HG03378 (cell line): ENCODE data around the gene TBX18.

Experiments used
- ATAC-seq: cut with Tn5 transposase; IDR thresholded peaks from one replicate; pipeline ENCODE4 v1.9.1; 2021; ENCODE audit warnings: mild to moderate bottlenecking, moderate library complexity; ENCODE audit not compliant: unreplicated experiment

TBX18 gene

GRCh38 chr6:84773133-84773430 lies 8.7 kb upstream of the TBX18 start:
- ATAC-seq, result no peak

GRCh38 chr6:84772428-84773132 lies 8.2 kb upstream of the TBX18 start:
- ATAC-seq, result no peak

DNA sequence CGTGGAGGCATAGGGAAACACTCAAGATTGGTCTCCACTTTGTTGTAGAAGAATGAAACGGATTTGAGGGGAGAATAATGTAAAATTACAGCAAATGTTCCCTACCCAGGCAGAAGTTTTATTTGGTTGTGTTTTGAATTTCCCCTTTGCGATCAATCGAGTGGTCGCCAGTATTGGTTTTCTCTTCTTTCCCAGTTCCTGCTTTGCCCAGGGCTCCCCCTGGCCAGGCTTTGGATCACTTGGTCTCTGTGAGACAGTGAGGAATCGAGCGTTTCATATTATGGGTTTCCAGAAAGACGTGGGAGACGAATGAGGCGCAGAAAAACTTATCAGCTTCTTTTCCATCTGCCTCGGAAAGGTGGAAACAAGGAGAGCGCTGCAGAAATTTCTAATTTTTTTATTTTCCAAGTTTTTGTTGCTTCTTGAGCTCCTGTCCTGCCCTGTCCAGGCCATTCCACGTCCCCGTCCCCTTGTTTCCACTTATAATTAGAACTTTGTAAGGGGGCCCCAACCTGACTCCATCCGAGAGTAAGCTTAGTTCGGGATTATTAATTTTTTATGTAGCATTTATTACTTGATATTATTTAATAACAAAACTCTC lies 7.5 kb upstream of the TBX18 start:
- no peak for ATAC-seq

DNA sequence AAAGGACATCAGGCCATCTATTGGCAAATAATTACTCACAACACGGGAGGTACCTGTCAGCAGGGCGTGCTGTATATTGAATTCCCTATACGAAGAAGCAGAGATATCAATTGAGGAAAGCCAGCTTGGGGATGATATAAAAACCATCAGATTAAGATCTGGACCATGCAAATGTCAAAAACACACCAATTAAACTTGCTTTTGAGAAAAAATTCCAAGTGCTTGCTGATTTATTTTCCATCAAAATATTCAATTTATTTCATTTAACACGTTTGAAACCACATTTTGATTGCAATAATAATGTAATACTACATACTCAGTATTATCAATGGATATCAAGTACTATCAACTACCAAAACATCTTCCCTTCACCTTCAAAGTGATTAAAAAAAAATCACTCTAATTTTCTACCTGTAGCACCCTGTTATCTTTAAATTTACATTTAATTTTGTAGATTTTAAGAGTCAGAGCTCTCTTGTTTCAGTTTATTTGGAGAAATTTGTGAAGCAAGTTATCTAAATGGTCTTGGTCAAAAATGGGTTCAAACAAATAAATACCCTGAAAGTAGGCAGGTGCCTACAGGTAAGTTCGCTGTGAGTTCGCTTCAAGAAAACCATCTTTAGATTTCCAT lies 6.8 kb upstream of the TBX18 start:
- no peak for ATAC-seq

GRCh38 chr6:84770521-84770920 lies 6.1 kb upstream of the TBX18 start:
- no peak for ATAC-seq

DNA sequence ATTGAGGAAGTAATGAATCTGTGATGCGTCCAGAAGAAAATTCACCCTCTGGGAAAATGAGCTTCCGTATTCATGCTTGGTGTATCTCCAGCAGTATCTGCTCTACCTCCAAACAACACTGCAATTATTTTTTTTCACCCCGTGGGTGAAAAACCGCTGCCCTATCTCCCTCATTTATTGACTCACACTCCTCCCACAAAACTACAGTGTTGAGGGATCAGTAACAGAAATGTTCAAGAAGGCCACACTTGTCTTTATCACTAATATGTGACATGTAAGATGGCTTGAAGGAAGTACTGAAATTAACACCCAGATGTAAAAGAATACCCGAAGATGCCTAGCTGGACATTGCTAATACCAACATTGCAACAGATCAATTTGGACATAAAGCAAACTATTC lies 4.9 kb upstream of the TBX18 start:
- ATAC-seq, result no peak

DNA sequence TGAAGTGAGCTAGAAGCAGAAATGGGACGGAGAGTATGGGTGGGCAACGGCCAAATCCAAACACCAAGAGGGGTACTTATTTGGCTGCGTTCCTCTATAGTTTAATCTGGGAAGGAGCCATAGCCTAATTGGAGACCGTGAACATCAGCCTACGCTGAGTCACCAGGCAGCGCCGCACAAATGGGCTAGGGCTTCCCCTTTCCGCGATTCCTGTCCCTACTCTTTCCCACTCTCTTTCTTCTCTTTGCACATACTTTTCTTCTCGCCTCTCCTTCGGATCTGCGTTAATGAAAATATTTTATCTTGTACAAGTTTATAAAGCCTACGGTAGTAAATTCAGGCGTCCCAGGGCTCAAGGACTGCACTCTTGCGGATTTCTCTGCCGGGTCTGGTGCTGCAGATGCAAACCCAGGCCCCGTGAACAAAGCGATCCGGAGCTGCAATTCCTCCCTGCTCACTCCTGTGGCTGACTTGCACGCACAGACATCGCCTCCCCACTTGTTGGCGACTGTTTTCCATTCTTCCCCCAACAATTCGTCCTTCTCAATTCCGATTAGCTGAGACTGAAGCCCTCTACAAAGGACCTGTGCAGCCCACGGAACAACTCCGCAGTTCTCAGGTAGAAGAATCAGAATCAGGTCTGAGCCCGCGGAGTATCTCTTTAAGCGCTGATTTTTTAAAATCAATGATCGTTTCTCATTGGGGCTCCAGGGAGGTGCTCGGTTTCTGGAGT lies 4.2 kb upstream of the TBX18 start:
- ATAC-seq, result no peak

GRCh38 chr6:84767526-84768201 lies 3.3 kb upstream of the TBX18 start:
- no peak for ATAC-seq

DNA sequence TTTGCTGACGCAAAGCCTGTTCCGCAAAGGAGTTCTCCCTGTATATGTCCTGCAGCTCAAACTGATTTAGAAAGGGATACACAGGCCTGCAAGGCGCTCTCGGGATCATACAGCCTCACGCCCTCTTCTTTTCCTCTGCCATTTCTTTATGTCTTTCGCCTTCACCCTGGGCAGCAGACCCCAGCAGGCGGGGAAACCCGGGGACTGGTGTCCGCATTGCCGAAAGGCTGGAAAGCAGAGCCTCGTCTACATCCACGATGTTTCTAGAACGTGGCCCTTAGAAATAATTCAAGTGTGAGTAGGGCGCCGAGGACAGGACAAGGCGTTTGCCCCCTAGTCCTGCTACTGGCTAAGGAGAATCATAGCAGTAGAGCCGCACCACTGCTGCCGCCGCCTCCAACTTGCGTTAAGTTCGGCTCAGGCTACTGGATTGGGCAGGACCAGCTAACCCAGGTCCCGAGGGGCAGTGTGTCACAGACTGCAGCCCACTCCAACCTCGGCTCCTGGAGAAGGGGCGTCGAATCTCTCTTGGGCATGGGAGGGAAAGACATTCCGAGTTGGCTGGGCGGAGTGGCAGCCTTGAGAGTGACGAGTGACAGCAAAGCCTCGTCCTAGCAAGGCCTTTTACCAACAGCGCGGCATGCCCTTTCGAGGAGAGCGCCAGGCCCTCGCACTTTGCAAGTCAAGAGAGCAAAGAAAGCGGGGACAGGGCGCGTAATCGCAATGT lies 2.6 kb upstream of the TBX18 start:
- no peak for ATAC-seq

- ATAC-seq, result no peak
Measured at GRCh38 chr6:84766118-84766798, 1.9 kb upstream of the TBX18 start.

- no peak for ATAC-seq
Measured at GRCh38 chr6:84763886-84764331, 489 bp downstream of the TBX18 start.

DNA sequence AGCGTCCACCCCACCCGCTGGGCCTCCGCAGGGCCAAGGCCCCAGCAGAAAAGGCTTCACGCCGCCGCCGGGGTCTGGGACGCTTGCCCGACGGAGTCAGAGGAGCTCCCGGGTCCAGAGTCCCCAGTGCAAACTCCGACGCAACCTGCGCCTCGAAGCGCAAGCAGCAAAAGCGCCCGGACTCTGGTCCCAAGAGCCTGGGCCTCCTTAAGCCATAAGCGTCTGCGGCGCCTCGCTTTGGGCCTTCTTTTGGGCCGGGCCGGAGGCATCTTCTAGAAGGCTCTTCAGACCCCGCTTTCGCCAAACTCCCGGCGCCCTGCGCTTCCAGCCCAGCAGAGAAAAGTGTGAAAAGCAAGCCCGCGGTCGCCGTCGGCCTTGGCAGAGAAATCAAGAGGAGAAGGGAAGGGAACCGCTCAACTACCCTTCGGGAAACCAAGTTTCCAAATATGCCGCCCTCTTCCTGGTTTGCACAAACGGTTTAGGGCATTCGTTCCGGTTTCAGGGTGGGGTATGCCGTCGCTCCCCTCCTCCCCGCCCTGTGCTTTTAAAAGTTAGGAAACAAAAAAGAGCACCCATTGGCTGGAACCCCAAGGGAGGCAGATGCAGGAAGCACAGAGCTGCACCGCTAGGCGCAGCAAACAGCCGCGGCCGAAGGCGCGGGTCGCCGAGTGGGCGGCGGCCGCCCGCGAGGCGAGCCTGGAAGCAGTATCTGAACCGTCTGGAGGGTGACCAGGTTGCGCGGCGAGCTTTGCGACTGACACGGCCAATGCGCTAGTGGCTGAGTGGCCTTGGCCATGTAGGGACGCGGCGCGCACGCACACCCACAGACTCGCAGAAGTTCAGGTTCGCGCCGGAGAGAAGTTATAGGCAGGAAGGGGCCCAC lies 1.2 kb downstream of the TBX18 start:
- no peak for ATAC-seq

DNA sequence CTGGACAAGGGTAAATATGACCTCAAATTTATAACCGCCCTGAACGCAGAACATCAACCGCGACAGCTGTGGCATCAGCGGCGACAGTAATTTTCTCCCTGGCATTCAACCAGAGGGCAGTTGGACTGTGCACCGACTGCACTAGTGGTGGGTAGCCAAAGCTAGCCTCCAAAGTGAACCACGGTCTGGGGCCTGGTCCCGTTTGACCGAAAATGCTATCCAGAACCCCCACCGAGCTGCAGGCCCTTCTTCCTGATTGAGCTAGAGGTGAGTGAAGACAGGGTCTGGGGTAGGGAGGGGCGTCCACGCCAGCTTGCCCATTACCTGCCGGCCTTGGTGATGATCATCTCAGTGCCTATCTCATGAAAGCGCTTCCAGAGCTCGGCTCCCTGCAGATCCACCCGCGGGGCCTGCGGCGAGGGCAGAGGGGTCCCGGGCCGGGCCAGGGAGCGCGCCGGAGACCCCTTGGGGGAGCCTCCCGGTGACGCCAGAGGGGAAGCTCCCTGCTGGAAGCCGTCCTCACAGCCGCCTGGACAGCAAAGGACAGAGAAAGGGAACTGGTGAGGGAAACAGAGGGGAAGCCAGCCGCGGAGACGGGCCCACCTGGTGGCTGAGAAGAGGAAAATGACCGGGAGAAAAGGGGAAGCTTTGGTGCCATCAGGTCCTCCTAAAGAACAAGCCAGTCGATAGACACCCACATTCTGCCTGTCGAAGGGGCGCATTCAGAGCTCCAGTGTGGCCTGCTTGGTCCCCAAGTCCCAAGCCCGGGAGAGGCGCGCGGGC lies 2.0 kb downstream of the TBX18 start:
- ATAC-seq, result no peak

DNA sequence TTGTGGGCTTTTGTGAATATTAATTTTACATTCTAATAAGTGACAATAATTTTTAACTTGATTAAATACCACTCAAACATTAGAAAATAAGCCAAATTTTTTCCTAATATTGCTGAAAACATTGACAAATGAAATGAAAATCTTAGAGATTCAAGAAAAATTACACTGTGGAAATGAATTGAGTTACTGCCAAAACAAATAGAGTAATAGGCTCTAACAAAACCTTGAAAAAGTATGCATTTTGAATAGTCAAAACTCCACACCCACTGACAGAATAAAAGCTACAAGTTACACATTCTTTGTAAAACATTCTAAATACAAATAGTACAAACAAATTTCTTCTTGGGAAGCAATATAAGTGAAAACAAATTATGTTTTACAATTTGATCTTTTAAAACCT lies 5.9 kb downstream of the TBX18 start:
- ATAC-seq, result no peak

DNA sequence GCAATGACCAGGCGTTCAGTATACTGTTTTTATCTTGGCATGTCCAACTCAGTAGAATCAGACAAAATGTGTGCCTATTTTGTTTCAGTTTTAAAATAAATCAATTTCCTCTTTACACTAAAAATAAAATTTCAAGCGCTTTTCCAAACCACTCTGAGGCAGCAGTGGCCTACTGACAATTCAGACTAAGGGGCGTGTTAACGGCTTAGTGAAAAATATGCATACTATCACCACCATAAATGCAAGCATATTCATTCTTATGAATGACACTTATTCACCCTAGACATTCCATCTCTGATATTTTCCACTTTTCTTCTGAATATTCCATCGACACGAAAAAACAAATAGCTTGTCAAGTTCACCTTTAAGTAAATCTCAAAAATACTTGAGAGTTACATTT lies 7.5 kb downstream of the TBX18 start:
- no peak for ATAC-seq

DNA sequence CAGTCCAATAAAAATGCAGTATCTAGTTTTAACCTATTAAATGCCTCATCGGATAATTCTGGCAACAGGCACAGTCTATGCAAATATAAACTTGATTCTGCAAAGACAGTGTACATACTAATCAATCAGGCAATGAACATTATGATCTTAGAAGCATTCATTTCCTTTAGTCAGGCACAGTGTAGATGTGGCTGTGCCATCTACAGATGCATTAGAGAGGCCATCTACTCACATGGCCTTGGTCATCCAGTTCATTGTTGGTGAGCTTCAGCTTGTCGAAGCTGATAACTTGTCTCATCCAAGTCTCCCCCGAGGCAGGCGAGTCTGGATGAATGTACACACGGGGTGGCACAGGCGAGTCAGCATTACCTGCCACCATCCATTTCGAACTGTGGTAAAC lies 7.9 kb downstream of the TBX18 start:
- ATAC-seq, result no peak

DNA sequence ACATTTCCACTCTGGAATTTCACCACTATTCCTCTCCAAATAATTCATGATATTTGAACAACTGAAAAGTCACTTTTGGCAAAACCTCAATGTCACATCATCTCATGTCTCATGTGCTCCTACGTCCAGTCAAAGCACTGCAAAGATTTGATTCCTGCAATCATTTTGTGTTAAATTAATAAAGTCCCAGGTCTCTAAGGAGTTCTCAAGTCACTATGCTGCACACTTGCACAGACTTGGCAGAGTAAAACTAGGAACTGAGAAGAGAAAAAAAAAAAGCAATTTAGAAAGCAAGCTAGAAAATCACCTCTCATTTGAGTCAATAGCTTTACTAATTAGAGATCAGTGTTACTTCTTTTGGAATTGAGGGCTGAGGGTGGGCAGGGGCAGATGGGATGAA lies 11.2 kb downstream of the TBX18 start:
- ATAC-seq, result no peak

DNA sequence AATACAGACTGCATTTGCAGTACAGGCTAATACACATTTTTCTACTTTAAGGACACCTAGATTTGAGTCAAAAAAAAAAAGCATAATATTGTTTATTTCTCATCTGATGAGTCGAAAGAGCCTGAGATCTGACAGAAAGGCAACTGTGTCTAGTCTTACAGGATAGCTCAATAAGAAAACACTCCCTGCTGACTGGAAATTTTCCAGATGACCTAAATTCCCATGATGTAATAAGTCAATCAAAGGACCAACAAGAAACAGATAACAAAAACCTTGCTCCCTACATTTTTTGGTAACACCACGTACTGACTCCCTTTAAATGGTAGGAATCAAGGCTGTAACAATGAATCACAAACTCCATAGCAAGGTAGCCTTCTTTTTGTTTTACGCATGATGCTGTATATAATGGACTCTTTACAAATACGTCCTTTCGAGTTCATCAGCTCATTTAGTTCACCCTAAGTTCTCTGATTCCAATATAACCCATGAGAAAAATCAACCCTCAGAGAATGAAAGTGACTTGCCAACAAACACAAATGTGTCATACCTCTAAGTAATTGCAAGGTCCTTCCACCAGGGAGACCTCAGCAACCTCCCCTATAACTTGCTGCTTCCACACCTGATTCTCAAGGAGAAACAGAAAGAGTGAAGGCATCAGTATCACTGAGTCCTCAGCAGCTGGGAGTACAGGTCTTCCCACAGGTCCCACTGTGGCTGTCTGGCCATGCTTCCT lies 12.1 kb downstream of the TBX18 start:
- ATAC-seq, result no peak
